Measurements from ENCODE around the gene C22orf42.
"Not testable (repeated sequence)": the region's sequence is repeated elsewhere in the genome, so short reads cannot be mapped to it uniquely, and the experiment has no call there.

The C22orf42 gene

GRCh38 chr22:32185821-32186220 is 26.7 kb upstream of the C22orf42 start:
- no peak for DNase-seq (ENCODE audit: low read depth)

DNA sequence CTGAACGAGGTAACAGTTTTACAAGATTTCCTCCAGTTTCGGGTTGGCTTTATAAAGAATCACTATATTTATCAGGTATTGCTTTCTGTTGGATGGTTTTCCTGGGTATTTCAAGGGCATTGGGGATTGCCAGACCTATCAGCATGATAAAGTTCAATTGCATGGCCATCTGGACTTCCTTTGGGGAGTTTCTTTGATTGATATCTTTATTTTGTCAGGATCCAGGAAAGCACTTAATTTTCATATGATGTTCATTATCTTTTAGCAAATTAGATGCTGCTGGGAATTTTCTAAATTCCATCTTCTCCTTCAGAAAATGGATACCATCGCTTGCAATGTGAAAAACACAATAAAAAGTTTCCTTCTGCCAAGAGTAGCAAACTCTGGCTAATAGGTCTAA is 24.5 kb upstream of the C22orf42 start:
- no peak for DNase-seq (ENCODE audit: low read depth)

- DNase-seq (ENCODE audit: low read depth) = no peak
Observed at GRCh38 chr22:32181043-32181442, 21.9 kb upstream of the C22orf42 start.

DNA sequence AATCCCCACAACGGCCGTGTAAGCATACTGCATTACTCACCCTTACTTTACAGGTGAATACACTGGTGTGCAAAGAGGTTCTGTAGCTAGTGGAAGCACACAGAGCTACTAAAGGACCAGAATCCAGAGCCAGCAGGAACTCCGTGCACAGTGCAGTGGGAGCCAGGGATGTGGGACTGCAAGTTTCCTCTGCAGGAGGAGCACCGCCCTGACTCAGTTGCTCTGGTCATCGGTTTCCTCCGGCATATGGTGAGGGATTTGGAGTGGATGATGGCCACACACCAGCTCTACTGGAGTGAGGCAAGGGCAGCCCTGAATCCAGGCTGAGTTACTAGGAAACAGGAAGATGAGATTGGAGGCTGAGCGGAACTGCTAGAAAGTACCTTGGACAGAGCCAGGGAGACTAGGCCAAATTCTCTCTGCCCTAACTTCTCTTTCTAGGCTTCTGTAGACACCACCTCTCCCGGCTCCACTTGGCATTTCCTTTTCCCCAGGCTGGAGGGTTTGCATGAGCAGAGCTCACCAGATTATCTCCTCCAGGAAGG is 18.2 kb upstream of the C22orf42 start:
- no peak for DNase-seq (ENCODE audit: low read depth)

DNA sequence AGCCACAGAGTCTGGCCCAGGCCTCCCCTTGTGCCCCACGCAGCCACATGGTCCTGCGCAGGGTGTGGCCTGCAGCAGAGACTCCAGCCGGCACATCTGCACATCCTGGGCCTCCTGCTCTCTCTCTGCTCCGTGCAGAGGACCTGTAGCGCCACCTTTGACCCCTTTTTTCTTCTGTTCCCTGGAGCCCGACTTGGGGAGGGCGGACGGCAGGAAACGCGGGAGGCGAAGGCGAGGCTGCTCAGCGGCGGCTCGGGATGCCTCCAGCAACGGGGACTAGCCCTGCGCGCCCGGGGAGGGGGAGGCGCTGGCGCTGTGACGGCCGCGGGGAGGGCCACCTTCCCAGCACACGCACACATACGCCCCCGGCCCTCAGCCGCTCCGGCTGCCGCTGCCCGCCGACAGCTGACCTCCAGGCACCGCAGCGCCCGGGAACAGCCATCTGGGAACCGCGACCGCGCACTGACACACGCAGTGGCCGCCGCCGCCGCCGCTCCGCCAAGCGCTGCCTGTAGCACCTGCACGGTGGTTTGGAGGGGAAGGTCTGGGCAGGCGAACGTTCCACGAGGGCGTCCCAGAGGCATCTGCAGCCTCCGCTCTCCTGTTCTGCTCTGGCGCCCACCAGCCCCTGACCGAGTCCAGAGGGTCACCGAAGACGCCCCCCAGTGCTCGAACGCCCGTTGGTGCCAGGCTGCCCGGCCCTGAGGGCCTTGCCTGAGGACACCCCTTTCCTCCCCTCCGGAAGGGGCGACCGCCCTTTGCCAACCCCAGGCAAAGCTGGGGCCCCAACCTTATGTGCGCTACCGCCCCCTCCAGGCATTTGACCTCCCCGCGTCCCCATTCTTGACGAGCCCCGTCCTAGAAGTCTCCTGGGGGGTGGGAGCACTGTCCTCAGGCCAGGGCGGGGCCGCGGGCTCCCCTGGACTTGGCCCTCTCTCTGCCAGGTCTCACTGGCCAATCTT is 16.9 kb upstream of the C22orf42 start:
- no peak for DNase-seq (ENCODE audit: low read depth)

- DNase-seq (ENCODE audit: low read depth) = no peak
Observed at GRCh38 chr22:32175115-32175514, 16.0 kb upstream of the C22orf42 start.

- DNase-seq (ENCODE audit: low read depth) = no peak
Observed at GRCh38 chr22:32165681-32166080, 6.6 kb upstream of the C22orf42 start.

- no peak for DNase-seq (ENCODE audit: low read depth)
Observed at GRCh38 chr22:32164075-32164860, 5.2 kb upstream of the C22orf42 start.

- DNase-seq (ENCODE audit: low read depth) = not testable (repeated sequence)
Observed at GRCh38 chr22:32160411-32160810, 1.3 kb upstream of the C22orf42 start.

GRCh38 chr22:32157632-32158031 is 1.5 kb downstream of the C22orf42 start:
- DNase-seq (ENCODE audit: low read depth) = not testable (repeated sequence)

DNA sequence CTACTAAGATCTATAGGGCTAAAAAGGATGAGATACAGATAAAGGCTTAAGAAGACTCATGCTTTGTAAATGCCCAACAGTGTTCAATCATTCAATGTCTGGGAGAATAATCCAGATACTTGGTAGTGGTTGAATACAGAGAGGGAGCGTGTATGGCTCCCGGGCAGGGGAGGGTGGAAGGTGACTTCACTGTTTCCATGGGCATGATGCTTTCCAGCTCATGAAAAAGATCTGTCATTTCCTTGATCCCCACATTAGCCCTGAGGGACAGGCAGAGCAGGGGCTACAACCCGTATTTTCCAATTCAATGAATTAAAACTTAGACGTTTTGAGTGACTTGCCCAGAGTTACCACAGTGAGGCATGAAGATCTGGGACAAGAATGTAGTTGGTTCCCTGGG is 4.4 kb downstream of the C22orf42 start:
- not testable (repeated sequence) for DNase-seq (ENCODE audit: low read depth)

GRCh38 chr22:32151641-32152040 is 7.5 kb downstream of the C22orf42 start:
- not testable (repeated sequence) for DNase-seq (ENCODE audit: low read depth)

GRCh38 chr22:32150647-32151046 is 8.5 kb downstream of the C22orf42 start:
- DNase-seq (ENCODE audit: low read depth) = not testable (repeated sequence)

- not testable (repeated sequence) for DNase-seq (ENCODE audit: low read depth)
Observed at GRCh38 chr22:32148372-32148771, 10.7 kb downstream of the C22orf42 start.

GRCh38 chr22:32147128-32147527 is 12.0 kb downstream of the C22orf42 start:
- DNase-seq (ENCODE audit: low read depth) = not testable (repeated sequence)

DNA sequence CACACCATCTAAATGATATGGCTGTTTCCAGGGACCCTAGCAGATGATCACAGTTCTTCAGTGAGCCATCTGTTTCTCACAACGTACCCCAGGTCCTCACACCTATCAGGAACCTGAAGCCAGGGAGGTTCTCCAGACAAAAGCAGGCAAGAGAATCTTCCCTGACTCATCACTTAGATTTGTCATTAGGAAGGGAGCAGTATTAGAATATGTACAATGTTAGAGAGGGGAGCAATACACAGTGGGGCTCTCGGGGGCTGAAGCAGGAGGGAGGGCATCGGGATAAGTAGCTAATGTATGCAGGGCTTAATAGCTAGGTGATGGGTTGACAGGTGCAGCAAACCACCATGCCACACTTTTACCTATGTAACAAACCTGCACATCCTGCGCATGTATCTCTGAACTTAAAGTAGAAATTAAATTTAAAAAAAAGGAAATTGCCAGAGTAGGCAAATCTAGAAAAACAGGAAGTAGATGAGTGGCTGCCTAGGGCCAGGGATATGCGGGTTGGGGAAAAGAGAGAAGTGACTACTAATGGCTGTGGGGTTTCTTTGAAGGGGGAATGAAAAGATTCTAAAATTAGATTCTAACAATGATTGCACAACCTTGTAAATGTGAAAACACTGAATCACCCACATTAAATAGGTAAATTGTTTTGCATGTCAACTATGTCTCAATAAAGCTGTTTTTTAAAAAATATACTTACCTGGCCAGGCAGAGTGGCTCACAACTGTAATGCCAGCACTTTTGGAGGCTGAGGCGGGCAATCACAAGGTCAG is 14.4 kb downstream of the C22orf42 start:
- no peak for DNase-seq (ENCODE audit: low read depth)

DNA sequence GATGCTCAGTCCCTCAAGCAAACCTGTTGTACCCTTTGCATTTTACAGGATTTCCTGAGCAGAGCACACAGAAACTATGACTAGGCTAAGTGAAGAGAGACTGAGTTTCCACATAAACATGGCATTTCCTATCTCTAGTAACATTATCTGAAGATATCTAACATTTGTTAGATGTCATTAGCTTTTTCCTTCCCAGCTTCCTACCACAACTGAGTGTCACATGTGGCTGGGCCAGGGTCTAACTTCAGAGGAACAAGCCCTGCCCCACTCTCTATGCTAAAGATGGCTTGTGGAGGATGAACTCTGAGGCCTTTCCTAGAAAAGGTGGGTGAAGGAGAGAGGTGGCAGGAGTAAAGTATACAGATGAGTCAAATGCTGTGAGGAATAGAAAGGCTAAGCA is 16.5 kb downstream of the C22orf42 start:
- peak; percentile 22 for DNase-seq (ENCODE audit: low read depth)

GRCh38 chr22:32140688-32141087 is 18.4 kb downstream of the C22orf42 start:
- not testable (repeated sequence) for DNase-seq (ENCODE audit: low read depth)

- DNase-seq (ENCODE audit: low read depth) = not testable (repeated sequence)
Observed at GRCh38 chr22:32138576-32138975, 20.5 kb downstream of the C22orf42 start.

- peak; percentile 58 for DNase-seq (ENCODE audit: low read depth)
Observed at GRCh38 chr22:32137731-32138324, 21.3 kb downstream of the C22orf42 start.

DNA sequence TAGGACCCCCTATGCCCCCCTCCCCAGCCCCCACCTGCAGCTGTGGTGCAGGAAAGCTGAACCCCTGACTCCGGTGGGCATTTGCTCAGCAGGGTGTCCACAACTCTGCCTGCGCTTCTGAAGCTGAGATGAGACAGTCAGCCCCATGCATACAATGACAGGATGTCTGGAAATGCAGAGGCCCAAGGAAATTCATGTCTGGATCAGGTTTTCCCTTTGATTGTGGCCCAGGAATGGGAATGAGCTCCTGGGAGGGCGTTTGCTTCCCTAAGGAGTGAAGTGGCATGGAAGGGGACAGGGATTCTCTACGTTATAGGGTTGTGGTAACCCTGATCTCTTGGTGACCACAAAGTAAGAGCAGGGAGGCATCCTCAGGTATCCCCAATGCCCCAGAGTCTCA is 22.2 kb downstream of the C22orf42 start:
- DNase-seq (ENCODE audit: low read depth) = not testable (repeated sequence)
